GM12801 (cell line): ENCODE data around the gene C1QTNF4.

Source experiments
- CTCF ChIP-seq: IDR thresholded peaks from one replicate; pipeline ENCODE4 v1.5.1; 2011; ENCODE audit warnings: control low read depth; ENCODE audit not compliant: insufficient read length; ENCODE audit errors: extremely low read depth

The C1QTNF4 gene

GRCh38 chr11:47603295-47603694 is 9.1 kb upstream of the C1QTNF4 start:
- TF ChIP-seq CTCF, result no peak

- no peak for TF ChIP-seq CTCF
Observed at GRCh38 chr11:47599902-47600301, 5.7 kb upstream of the C1QTNF4 start.

GRCh38 chr11:47595967-47596366 is 1.8 kb upstream of the C1QTNF4 start:
- TF ChIP-seq CTCF, result no peak

- TF ChIP-seq CTCF, result no peak
Observed at GRCh38 chr11:47595029-47595428, 818 bp upstream of the C1QTNF4 start.

- TF ChIP-seq CTCF, result no peak
Observed at GRCh38 chr11:47593492-47593933, 698 bp downstream of the C1QTNF4 start.

GRCh38 chr11:47592970-47593369 is 1.2 kb downstream of the C1QTNF4 start:
- TF ChIP-seq CTCF, result no peak

GRCh38 chr11:47592251-47592650 is 2.0 kb downstream of the C1QTNF4 start:
- TF ChIP-seq CTCF, result no peak

GRCh38 chr11:47591764-47592163 is 2.4 kb downstream of the C1QTNF4 start:
- TF ChIP-seq CTCF, result no peak
